Activated CD8-positive, alpha-beta memory T cell treated with anti-CD3 and anti-CD28 coated beads, Interleukin-2, amount 50 U/mL, for 24 hours (primary cell): ENCODE measurements around the gene NUAK1.

Source experiments
- DNase-seq: peaks from one replicate; pipeline ENCODE4 v3.0.0-alpha.2; 2020; ENCODE audit errors: extremely low read depth

The NUAK1 gene

DNA sequence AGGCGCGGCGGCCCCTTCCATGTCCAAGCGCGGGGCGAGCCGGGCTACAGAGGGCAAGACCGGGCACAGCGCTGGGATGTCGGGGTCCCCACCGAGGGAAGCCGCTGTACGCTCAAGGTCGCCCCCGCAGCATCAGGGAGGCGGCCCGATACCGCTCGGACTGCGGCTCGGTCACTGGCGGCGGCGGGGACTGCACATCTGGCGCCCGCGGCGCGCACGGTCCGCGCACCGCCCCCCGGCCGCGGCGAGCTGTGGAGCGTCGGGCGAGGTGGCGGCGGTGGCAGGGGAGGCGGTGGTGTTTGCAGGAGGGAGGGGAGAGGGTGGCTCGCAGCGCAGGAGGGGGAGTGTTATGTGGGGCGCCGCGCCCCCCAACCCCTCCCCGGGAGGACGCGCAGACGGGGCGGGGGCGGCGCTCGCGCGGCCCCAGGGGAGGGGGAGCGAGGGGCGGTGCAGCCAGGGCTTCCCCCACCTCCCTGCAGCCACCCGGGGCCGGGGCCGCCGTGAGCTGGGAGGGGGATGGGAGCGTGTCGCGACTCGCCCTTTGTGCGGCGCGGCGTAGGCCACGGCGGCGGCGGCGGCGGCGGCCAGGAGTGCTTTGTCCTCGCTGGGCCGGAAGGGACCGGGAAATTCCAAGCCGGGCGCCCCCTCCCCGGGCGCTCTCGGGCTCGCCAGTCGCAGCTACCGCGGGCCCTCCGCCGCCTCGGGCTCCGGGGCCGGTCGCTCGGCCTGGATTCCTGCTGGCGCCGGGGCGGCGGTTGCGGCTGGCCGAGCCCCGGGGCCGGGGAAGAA, at the start of gene NUAK1:
Gene NUAK1, minus strand, starts transcription at position 322 of the 789 bp plus-strand sequence. Its CDS starts 301 bp downstream, at position 21.
- no peak for DNase-seq

DNA sequence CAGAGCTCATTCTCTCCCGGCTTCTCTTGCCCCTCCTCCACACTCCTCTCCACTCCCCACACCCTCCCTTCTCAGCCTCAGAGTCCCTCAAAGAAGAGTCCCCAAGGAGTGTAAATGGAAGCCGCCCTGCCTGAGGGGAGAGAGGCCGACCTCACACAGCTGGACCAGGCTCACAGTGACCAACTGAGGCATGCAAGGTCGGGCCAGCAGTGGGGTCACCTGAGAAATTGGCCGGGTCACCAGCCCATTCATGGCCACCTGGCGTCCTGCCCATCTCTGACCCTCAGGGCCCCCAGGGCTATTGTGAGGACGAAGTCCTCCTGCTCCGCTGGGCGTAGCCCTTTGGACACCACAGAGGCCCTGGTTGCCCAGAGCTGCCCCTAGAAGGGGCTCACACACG, 49.5 kb upstream of the NUAK1 start:
- no peak for DNase-seq

DNA sequence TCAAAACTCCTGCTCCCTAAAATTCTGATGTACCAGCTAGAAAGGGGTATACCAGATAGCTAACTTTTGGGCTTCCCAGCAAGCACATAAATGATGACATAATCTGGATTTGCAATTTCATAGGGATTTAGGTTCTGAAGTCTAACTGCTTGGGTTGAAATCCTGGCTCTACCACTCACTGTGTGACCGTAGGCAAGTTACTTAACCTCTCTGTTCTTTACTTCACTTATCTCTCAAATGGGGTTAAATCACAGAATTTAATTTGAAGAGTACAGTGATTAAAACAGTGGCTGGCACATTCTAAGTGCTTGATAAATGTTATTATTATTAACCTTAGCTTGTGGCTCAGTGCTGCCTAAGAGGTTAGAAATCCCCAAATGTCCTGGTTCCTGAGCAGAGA, 49.1 kb upstream of the NUAK1 start:
- DNase-seq = no peak

DNA sequence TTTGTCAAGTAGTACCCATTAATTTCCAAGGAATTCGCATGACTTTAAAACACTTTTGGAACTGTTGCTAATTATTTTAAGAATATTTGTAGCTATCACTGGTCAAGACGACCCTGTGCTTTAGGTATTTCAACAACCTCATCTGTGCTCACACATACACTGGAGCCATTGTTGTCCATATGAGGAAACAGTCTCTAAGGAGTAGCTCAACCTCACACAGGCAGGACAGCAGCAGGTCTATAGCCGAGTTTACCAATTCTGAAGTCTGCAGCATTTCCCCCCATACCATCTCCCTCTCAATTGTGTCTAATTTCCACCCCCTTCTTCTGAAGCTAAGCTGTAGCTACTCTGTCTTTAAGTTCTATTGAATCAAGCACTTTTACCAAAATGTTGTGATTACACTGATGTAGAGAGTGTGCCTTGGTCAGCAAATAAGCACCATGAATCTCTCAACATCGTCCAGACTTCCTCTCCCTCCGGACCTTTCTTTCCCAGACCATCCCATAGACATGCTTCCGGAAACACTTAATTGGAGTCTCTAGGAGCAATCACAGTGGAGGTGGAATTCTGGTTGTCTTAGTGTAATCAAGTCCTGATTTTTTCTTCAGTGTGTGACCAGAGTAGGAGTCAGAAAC, 48.5 kb upstream of the NUAK1 start:
- DNase-seq = no peak

DNA sequence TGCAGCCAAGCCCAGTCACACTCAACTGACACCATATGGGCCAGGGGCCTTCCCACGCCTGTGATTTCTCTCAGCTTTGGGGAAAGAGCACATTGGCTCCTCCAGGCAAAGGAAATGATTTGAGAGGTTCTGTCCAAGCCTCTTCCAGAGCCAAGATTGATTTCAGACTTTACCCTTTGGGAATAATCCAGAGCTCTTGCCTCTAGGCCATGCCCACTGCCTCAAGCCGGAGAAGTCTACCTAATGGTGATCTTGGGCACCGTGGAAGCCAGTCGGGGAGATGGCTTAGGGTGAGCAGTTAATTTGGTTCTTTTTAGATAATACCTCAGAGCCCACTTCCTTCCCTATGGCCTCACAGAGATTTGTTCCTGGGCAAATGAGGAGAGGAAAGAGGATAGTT, 45.0 kb upstream of the NUAK1 start:
- DNase-seq = no peak

DNA sequence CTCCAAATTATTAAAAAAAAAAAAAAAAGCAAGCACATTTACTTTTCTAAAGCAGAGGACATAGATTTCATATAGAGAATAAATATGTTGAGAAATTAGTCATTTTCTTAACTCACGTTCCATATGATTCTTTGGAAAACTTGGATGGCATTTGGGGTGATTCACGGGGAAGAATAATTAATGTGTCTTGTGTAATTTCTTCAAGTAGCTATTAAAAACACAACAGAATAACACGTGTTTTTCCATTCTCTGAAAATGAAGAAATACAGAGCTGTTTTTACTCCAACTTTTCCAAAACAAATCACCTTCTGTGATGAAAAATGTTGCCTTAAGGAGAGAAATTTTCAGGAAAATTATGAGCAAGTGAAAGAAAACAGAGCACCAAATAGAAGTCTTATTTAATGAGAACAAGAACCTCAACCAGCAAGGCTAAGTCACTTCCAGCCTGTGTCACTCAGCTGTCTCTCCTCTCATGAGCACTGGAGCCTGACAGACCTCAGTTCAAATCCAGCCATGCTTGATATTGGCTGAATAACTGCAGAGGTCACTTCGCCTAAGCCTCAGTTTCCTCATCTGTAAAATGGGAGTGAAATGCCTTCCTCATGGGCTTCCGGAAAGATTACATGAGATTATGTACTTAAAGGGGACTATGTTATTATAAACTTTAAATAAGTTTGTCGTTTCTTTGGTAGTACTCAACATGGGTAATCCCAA, 42.8 kb upstream of the NUAK1 start:
- DNase-seq = no peak

DNA sequence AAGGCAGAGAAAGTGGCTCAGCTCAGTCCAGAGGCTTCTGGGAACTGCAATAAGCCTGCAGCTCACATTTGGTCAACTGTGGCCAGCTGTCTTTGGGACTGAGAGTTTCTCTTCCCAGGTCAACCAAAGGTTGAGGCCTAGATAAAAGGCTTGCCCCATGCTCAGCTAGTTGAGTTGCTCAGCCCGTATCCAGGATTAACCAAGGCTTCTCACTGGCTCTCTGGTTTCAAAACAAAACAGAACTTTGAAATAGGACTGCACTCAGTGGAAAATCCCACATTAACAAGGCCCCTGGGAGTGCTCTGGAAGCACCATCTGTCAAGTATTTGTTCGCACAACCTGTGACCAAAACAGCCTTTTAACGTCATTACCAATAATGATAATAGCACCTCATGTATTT, 40.3 kb upstream of the NUAK1 start:
- DNase-seq = no peak

DNA sequence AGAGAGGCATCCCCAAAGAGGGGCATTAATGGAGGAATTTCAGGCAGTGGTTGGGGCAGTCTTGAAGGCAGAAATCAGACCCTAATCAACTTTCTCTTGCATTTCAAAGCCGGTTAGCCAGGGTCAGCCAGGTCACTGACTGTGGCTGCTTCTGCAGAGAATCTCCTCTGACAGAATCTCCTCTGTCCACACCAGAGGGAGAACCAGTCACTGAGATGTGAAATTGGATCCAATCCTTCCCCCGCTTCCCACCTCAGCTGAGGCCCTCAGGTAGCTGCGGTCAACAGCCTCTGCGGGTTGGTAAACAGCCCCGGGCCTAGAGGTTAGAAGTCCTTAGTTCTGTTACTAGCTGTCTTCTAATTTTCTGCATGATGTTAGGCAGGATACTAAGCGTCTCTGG, 39.8 kb upstream of the NUAK1 start:
- DNase-seq = no peak

DNA sequence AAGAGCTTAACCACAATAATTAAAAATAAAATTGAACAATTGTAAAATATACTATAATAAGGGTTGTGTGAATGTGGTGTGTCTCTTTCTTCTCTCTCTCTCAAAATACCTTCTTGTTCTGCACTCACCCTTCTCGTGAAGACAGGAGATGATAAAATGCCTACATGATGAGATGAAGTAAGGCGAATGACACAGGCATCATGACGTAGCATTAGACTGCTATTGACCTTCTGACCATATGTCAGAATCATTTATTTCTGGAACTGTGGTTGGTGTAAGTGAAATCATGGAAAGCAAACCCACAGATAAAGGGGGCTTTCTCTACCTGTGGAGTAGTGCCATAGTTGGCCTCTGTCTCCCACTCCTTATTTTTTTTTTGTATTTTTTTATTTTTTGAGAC, 37.8 kb upstream of the NUAK1 start:
- DNase-seq = no peak

DNA sequence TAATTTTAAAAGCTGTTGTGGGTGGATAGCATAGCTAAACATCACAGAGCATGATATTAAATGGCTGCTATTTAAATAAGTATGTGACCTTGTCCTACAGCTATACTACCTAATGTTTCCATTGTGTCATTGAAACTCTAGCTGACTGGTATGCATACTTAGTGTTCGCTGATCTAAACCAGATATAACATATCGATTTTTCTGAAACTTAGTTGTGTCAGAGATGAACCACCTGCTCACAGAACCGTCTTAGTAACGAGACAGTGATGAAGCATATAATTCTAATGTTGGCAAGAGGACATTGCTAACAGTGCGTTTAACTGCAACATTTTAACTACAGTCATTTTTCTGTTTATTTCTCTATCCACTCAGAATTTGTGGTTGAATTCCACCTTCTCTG, 36.1 kb upstream of the NUAK1 start:
- DNase-seq = no peak

DNA sequence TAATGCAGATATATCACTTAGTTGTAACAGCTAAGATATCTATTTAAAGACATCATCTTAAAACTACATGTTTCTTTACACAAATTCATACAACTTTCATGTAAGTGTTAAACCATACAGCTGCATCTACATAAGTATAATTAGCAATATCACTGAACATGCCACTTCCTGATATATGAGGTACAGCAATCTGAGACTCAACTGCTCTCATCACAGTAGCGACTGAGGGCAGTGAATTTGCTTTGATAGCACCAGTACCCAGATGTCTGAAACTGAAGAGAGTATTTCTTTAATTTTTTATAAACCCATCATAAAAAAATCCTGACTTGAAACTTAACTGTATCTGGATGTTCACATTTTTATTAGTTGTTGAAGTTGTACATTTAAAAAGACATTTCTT, 34.7 kb upstream of the NUAK1 start:
- no peak for DNase-seq

DNA sequence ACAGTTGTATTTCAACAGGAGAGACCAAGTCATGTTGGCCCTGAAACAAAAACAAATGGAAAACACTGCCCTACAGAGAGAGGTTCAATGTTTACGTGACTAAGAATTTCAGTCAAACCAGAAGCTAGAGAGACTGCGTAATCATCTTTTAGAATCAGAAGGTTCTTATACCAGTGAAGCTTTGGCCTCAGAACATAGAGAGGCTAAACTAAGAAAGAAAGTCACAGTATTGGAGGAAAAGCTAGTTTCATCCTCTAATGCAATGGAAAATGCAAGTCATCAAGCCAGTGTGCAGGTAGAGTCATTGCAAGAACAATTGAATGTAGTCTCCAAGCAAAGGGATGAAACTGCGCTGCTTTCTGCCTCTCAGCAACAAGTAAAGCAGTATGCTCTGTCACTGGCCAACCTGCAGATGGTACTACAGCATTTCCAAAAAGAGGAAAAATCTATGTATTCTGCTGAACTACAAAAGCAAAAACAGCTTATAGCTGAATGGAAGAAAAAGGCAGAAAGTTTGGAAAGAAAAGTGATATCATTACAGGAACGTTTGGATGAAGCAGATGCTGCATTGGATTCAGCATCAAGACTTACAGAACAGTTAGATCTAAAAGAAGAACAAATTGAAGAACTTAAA, 32.5 kb upstream of the NUAK1 start:
- DNase-seq = no peak

DNA sequence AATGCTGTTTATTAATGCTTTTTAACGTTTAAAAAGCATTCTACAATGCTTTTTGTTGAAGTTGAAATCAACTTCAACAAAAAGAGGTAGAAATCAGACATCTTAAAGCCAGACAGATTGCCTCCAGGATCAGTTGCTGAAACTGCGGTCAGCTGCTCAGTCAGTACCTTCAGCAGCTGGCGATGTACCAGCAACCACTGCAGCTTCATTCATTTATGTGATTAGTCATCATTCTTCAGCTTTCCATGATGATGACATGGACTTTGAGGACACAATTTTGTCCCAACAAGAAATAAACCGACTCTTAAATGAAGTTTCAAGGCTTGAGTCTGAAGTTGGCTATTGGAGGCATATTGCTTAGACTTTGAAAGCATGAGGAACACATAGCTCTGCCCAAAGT, 31.5 kb upstream of the NUAK1 start:
- DNase-seq = no peak

DNA sequence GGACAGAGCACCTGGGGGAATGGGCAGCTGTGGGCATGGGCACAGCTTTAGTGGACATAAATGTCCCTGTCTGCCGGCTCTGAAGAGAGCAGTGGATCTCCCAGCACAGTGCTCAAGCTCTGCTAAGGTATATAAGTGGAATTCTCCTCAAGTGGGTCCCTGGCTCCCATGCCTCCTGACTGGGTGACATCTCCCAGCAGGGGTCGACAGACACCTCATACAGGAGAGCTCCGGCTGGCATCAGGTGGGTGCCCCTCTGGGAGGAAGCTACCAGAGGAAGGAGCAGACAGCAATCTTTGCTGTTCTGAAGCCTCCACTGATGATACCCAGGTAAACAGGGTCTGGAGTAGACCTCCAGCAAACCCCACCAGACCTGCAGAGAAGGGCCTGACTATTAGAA, 25.0 kb upstream of the NUAK1 start:
- no peak for DNase-seq

DNA sequence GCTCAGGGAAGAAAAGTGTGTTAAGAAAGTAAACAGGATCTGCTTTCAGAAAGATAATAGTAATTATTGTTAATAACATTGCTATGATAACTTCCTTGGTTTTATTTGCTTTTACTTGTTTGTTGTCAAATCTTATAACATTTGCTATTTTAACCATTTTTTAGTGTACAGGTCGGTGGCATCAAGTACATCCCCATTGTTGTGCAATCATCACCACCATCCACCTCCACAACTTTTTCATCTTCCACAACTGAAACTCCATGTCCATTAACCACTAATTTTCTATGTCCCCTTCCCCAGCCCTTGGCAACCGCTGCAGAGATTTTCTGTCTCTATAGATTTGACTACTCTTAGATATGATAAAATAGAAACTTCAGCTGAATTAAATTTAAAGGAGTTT, 22.7 kb upstream of the NUAK1 start:
- DNase-seq = no peak

DNA sequence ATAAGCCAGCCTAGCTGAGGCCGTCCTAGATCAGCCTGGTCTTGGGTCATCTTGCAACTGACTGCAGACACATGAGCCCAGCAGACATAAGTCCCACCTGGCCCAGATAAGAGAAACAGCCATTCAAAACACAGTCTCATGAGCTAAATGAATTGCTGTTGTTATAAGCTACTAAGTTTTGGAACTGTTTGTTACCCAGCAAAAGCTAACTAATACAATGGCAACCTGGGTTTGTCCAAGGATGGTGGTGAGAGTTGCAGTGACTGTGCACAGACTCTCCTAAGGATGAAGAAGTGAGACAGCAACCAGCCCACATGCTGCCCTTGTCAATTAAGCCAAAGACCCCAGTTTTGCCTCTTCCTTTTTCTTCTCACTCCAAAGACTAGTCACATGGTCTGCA, 22.2 kb upstream of the NUAK1 start:
- no peak for DNase-seq

DNA sequence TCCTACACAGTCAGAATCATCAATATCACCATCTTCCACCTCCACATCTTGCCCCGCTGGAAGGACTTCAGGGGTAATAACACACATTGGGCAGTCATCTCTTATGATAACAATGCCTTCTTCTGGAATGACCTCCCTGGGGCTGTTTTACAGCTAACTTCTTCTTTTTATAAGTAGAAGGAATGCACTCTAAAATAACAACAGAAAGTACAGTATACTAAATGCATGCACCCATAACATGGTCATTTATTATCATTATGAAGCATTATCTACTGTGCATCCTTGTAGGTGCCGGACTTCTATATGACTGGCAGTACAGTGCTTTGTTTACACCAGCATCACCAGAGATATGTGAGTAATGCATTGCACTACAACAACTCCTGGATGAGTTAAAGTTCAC, 19.0 kb upstream of the NUAK1 start:
- no peak for DNase-seq

DNA sequence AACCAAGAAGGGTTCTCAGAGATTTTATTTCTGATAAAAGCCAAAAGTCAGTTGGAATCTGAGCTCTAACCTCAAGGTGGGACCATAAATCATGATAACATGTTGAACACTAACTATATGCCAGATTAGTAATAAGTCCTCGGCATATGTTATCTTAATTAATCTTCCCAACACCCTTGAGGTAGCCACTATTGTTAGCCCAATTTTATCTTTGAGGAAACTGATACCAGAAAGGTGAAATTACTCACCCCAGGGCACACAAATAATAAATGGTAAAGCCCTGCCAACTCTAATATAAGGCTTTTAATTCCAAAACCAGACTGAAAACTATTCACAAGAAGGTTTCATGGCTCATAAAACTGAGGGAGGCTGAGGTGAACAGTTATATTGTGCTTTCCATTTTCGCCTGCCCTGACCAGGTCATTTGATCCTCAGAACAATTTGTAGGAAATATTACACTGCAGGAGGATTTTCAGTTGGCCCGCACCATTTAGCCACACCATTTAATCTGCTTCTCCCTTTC, 16.1 kb upstream of the NUAK1 start:
- no peak for DNase-seq

DNA sequence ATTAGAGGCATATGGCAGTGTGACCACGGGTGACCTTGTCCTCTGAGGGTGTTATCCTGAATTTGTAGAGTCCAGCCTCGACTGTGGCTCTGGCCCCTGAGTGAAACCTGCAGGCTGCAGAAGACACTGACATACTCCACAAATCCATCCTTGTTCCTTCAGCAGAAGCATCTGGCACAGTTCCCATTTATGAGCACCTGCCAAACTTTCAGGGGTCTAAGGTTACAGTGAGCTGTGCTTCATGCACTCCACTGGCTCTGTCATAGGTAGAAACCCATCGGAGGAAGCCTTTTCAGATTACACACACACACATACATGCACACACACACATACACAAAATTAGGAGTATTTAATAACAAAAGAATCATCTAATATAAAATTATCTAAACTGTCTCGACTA, 13.6 kb upstream of the NUAK1 start:
- no peak for DNase-seq

DNA sequence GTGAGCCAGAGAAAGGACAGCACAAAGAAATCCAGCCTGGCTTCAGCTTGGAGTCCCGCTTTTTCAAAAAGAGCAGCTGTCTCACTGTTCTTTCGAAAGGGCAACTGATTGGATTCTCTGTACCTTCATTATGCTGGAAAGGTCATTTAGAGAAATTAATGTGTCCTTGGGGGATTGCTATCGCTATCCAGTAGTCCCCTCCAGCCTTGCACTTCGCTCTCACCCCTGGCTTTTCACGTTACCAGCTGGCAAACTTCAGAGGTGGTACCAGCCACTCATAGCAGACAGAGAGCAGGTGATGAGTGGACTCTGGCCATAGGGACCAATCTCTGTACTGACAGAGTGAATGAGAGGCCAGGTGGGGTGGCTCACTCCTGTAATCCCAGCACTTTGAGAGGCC, 11.8 kb upstream of the NUAK1 start:
- DNase-seq = no peak

DNA sequence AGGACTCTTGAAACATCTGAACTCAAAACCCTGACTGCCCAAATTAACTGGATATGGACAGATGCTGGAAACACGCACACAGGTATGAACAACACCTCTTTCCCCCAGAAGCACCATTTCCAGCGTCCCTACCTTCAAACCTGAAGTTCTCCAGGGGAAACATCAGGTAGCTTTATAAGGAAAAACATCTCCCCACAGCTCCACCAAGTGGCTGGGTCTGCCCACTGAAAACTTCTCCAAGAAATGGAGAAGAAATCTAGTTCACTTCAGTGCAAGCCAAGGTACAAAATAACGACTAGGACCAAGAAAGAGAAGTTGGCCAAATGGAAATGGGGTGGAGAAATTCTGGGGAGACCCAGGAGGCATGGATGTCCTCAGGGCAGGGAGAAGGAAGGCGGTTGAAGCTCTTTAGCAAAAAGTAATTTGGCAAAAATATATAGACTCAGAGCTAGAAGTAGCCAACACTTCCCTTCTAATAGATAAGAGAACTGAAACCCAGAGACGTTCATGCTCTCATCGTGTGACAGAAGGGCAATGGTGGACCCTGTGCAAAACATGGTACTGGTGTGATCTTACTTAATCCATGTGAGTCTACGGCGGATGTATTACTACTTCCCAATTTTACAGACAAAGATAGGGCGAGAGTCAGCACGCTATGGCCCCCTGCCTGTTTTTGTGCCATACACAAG, 10.5 kb upstream of the NUAK1 start:
- DNase-seq = no peak

DNA sequence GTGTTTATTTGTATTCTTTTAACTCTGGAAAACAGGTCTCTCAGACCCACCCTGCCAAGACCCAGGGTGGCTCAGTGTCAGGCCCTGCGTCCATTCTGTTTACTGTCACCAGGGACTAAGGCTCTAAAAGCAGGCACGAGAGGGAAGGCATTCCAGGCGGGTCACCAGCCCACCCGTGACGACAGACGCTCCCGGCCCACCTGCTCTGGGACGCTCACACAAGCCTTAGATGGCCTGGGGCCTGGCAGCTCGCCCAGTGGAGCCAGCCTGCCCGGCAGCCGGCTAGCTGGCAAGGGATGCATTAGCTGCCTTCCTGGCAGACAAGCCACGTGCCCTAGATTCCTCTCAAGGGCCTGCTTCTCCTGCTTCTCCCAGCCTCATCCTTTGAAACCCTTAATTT, 9.2 kb upstream of the NUAK1 start:
- DNase-seq = no peak
